ENCODE measurements around the gene KIAA0825.

Gene KIAA0825

DNA sequence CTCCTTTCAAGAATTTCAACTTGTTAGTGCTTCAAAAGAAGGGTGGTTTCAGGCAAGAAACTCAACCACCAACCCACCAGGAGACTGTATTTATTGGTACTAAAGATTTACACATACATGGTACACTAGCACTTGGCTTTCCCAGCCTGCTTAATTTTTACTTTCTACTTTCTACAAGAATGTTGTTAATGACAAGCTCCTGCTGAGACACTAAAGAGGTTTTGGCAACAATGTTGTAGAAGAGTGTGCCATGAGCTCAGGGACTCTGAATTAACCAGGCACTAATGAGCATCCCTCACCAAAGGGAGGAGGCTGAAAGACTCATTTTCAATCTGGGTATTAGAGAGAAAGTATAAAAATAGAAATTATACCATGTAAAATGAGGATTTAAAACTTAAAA lies 195.0 kb downstream of the KIAA0825 start:
- DNase-seq = peak; percentile 60

DNA sequence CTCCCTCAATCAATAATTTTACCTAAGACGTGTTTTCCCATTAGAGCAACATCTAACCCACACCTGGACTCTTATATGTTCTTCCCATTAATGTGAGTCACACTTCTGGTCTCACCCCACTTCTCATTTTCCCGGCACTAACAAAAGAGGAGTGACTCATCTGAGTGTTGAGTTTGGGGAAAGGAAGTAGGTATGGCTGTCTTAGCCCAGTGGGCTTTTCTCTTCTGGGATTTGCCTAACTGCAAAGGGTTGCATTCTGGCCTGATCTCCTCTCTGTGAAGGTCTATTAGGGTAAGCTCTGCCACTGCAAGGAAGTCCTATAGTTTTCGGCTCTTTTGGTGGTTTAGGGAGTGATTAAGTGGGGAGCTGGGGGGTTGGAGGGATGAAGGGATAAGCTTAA lies 195.6 kb downstream of the KIAA0825 start:
- DNase-seq = peak; percentile 57

DNA sequence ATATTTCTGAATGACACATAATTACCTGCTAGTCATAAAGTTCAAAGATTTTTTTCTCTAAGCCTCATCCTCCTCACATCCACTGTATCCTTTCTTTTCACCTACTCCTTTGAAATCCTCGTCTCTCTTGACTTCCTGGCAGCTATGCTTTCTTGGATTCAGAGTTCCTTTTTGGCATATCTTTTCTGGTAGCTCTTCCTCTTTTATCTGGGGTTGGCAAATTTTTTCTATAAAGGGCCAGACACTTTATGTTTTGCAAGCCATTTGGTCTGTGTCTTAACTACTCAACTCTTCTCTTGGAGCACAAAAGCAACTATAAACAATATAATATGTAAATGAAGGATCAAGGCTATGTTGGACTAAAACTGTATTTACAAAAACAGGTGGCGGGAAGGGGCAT lies 197.5 kb downstream of the KIAA0825 start:
- DNase-seq = no peak

DNA sequence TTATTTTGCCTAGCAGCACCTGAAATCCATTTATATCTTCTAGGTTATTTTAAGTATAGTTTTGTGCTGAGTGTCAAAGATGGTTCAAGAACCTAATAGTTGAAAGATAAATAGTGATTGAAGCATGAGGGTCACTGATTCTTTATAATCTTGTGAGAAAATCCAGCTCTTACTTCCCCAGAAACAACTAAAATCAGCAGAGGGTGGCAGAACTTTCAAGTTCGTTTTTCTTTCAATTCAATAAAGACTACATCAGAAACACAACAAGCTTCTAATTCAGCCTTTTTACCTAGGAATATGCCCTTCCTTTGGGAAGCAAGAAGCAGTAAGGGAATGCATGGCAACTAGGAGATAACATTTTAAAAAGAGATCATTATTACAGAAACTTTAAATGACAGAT lies 202.6 kb downstream of the KIAA0825 start:
- DNase-seq = no peak

DNA sequence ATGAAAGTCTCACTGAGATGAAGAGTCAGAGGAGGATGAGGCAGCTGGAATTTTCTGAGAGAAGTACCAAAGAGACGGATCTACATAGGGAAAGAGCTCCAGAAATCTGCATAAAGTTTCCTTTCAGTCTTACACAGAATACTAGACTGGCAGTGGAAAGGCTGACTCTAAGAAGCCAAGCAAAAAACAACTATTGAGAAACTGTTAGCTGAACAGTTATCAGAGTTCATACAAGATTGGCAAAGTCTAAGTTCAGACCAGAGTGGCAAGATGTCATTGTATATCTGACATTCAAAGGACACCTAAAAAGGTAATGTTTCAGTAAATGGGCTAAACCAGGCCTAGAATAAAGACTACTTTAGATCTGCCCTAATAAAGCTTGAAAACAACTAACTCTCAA lies 209.0 kb downstream of the KIAA0825 start:
- DNase-seq = no peak

DNA sequence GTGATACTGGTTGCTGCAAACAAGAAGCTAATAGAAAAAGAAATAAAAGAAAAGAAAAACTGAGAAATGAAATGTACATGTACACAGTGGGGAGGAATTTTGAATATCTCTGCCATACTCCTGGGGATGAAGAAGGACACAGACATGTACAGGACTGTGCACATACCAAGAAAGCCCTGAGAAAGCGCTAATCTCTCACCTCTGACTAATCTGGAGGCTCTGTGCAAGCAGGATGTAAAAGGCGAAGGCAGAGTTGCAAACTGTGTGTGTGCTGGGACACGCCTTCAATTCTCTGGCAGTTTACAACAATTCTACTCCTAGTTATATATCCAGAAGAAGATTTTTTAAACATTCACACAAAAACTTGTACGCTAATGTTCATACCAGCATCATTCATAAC lies 211.4 kb downstream of the KIAA0825 start:
- no peak for DNase-seq

DNA sequence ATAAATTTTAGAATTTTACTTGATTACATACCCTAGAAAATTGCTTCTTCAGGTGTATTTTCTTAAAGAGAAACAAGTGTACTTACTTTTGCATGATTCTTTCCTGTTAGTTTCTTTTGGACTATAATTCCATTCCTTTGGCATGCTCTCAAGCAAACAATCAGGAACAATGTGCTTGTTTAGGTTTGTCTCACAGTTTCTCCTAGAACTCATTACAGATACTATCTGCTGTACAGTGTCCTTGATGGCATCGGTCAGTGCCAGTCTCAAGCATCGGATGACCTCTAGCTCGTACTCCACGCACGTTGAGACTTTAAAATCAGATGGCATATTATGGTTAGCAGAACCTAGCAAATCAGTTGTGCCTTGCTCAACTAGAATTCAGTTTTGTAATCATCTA lies 214.9 kb downstream of the KIAA0825 start:
- DNase-seq = no peak

DNA sequence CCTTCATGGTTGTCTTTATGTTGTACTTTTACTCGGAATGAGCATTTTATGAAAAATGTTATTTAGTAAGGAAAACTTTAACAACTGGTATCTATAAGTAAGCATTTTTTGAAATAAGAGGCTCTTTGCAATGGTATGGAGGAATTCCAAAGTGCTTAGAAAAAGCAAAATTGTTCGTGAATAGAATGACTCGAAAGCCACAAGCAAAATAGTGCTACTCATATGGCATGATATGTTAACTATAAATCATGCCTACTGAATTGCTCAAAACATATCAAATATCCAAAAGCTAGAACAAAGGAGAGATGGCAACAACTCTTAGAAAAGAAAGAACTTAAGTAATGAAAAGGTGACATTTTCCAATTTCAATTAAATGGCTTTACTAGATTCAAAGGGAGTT lies 216.3 kb downstream of the KIAA0825 start:
- DNase-seq = no peak

DNA sequence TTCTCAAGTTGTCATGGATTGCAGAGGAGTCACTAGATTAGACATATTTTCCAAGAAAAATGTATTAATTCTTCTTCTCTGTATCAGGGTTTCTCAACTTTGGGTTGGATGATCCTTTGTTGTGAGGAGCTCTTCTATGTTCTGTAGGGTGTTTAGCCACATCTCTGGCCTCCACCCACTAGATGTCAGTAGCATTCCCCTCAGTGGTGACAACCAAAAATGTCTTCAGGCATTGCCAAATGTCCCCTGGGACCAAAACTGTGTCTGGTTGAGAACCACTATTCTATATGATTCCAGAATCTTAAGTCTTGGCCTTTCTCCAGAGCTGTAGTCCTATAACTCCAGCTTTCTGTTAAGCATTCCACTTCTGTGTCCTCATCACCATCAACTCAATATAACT lies 220.9 kb downstream of the KIAA0825 start:
- DNase-seq = no peak

DNA sequence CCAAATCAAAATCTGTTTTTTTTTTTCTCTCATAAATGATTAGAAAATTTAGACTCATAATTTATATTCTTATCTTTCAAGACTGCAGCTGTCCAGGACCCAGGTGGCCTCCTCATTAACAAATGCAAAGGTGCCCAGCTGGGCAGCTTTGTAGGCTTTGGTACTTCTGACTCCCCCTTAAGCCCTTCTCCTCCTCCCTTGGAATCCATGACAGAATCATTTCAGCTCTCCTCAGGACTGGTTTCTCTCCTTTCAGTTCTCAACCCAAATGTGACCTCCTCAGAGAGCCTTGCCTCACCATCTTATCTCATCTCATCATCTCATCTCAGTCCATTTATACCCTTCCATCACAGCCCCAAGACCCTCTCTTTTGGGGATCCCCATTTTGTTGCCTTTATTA lies 221.7 kb downstream of the KIAA0825 start:
- DNase-seq = no peak

DNA sequence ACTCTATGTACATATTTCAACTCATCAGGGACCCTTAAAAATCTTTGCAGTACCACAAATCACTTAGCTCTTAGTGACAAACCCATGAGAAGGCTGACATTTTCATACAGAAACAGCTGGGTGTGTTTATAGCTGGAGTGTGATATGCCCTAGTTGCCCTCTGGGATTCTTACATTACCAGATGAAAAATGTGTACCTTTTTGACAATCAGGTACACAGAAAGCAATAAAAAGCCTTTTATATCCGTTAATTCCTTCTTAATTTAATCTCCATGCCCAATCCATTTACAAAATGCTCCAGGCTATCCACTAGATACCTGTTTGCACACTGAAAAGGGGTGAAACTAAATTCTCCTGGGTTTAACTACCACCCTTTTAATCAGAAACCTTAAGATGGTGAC lies 222.9 kb downstream of the KIAA0825 start:
- no peak for DNase-seq

DNA sequence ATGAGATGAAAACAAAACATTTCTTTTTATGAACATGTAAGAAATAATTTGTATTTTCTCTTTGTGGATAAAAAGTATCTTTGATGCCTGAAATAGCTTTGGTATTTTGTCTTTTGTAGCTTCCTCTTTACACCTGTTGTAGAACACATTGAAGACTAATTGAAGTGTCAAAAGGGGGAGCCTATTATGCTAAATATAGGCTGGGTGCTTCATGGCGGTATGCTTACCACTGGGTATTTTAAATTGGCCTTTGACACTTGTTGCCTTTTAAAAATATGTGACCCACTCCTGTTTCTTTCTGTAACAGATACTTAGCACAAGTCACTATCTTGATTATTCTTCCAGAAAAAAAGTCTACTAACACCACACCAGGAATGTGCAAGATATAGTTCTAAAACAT lies 226.4 kb downstream of the KIAA0825 start:
- no peak for DNase-seq

DNA sequence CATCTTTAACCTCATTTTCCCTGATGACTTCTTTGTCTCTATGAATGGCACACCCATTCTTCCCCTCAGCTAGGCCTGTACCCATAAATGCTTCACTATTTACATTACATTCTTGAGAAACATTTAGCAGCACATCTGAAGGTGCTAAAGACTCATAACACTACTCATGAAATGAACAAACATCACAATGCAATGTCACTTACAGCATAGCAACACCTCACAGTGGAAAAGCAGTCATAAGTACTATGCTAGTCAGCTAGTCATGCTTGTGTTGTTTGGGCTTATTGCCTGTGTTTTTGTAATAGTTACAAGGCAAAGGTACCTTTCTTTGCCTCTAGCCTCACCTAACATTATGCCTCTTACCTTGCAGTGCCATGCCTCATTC lies 228.9 kb downstream of the KIAA0825 start:
- DNase-seq = no peak

DNA sequence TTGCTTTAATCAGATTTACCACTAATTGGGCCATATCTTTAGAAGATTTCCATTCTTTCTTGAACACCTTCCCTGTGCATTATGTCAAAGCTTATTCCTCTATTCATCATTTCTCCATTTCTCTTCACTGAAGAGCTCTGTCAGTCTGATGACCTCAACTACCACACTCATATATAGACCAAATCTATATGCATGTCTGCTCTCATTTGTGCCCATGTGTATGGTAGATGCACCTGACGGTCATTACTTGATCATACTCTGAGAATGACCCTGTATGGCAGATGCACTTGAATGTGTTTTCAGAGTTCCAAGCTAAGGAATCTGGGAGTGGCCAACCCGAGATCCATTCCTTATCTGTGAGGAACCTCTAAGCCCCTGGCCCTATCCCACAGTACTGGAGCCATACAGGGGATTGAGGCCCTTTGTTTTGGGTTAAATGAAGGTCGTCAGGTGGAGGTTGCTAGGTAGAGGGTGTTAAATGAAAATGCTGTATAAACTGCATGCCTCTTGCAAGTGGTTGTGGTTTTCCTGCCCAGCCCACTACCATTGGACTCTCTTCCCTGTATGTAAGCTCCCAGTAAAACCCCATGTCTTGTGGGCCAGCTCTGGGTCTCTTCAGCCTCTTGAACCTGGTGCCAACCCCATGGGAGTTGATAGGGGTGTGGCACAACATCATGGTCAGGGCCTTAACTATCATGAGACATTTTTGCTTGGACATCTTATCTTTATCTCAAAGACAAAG lies 229.5 kb downstream of the KIAA0825 start:
- no peak for DNase-seq

DNA sequence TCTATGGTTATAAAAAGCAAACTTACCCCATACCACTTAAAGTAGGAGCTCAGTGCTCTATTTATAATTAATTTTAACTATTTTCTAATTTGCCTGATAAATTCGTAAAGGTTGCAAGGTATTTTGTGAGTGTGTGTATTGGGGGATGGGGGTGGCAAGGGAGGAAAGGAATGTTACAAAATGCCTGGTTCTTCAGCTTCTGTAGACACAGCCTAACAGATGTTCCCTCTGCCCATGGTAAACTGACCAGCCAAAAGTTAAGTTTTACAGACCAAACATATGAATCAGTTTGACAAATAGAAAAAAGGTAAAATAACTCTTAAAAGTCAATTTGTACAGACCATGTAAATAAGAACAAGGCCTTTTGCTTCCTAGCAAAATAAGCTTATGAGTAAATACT lies 232.6 kb downstream of the KIAA0825 start:
- no peak for DNase-seq

DNA sequence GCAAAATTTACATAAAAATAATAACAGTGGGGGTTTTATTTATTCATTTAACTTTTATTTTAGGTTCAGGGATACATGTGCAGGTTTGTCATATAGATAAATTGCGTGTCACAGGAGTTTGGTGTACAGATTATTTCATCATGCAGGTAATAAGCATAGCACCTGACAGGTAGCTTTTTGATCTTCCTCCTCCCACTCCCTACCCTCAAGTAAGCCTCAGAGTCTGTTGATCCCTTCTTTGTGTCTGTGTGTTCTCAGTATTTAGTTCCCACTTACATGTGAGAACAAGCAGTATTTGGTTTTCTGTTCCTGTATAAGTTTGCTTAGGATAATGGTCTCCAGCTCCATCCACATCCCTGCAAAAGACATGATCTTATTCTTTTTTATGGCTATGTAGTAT lies 240.3 kb downstream of the KIAA0825 start:
- DNase-seq = no peak

DNA sequence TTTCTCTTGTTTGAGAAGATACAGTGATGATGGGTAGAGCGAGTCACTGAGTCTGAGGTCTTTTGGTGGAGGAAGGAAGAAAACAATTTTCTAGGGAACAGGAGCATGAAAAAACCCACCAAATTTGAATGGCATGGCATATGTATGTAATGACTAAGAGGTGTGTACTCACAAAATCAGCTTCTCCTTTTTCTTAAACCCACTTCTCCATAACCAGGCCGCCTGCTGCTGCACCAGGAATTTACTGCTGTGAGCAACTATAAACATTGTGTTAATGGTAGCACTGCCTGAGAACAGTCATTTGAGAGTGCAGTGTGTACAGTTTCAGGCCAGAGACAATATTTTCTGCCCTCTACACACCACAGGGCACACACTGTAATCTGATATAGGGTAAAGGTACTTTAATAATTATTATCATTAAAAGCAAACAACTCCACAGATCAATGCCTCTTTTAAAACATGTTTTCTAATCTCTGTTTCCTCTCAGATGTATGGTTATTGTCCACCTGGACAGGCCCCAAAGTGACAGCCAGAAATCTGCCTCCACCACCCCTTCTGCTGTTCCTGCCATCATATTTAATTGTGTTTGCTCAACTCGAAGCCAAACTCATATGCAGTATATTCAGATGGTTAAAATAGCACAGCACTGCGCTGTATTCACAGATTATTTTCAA lies 241.6 kb downstream of the KIAA0825 start:
- DNase-seq = no peak

DNA sequence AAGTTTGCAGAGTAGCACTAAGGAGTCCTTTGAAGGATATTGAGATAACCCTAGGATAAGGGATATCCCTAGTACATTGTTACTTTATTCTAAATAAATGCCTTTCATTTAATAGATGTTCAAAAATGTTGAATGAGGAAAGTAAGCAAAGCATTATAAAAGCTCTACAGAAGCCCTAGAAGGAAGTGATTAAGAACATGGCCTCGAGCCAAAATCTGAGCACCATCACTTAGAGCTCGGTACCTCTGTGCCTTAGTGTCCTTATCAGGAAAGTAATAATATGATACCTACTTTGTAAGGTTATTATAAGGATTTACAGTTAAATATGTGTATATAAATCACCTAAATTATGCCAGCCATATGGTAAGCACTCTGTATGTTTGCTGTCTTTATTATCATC lies 242.6 kb downstream of the KIAA0825 start:
- no peak for DNase-seq

DNA sequence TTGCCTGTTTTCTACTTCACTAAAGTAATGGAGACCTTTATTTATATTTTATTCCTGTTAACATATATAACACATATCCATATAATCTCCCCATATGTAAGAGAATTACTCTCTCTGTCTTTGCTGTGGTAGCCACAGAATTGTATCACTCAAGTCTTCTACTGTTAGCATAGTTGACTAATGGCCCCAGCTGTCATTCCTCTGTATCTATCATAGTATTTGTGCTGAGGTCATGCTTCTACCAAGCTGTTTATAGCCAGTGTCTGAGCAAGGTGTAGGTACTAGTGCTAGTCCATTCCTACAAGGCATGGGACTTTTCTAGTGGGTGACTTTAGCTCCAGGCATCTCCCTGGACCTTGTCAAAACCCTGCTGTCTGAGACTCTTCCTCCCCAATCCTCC lies 244.1 kb downstream of the KIAA0825 start:
- DNase-seq = no peak

DNA sequence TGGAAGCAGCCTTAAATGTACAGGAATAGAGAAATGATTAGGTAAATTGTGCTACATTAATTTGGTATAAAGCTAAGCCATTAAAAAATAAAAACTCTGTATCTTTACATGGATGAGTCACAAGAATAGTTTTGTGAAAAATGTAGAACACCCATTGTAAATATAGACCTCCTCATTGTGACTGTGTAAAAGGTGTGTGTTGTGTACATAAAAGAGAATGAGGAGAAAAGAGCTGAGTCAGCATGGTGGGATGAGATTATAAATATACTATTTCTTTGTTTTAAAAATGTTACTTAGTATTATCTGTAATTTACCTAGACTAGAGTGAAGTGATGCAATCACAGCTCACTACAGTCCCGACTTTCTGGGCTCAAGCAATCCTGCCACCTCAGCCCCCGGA lies 250.5 kb downstream of the KIAA0825 start:
- DNase-seq = no peak

DNA sequence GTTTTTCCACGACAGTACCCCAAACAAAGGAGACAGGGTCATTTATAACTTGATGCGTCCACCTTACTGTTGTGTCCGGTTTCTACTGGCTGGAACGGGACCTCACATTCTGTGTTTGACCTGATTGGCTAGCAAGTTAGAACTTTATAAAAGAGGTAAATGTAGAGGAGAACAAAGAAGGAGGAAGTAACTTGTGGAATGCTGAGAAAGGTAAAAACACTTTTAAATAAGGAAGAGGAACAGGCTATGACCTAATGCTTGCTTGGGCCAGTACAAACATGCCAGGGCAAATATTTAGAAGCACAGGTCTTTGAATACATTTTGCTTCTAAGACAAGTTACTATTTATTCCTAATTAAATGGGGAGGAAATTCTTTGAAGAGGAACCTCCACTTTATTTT lies 251.6 kb downstream of the KIAA0825 start:
- no peak for DNase-seq

DNA sequence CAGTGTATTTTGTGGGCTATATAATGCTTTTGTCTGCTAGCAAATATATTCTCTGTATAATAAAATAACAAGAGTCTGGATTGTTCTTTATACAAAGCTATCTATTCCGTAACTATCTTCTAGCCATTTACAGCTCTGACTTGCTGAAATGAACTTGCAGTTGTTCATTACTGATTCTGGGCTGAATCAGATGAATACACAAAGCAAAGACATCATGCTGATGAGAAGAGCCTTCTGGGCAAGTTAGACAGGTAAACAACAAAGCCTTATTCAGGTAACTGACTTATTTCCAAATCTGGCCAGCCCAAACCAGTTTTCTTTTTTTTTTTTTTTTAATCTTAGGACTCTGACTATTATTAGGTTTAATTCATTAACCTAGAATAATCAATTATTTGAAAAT lies 255.5 kb downstream of the KIAA0825 start:
- DNase-seq = no peak

DNA sequence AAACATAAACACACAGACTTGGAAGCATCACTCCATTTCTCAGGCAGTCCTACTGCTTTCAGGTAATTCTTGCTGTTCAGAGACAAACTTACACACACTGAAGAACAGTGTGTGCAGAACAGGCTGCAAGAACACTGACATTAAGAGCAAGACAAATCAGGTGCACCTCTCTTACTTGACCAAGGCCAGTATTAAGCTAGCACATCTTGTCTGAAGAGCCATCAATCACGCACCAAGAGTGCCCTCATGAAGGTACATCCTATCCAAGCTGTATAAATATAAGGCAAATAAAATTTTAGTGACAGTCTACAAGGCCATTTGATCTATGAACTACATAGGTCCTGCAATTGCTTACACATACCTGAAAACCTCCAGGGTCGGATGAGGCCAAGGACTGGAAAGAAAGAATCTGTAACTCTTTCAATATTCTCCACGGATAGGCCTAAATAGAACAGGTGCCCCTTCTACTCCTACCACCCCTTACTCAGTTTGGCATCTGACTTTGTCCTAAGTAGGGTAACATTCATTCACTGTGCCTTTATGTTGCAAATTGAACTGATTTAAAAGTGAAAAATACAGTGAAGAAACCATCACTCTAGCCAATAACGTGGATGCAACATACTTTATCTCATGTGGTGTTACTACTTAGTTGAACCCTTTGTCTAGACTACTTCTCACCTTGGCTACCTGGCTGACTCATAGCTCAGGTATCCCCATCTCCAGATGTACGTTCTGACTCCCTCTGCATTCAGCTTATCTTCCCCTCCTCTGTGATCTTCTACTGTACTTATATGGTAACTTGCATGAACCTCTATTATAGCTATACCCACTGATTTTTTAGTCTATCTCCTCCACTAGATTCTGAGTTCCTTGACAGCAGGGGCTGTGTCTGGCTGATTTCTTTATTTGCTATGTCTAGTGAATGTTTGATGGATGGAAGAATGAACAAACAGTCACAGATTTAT lies 256.3 kb downstream of the KIAA0825 start:
- no peak for DNase-seq

DNA sequence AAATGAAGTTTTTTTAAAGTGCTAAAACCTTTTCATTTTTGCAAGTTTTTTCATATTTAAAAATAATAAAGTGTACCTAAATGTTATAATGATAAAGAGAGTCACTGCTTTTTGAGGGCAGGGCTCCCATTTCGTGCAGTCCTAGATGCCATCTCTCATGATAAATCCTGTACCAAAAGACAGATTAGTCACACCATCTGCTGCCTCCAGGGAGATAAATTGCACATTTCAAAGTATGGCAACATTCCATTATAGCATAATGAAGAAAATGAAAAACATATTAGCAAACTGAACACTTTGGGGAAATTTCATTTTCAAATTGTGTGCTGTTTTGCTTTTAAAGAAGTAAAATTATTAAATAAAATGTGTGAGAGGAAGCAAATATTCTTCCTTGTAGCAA lies 257.2 kb downstream of the KIAA0825 start:
- no peak for DNase-seq
